NCI-H345 treated with DMSO at 0.1 percent for 48 hours (cell line): ENCODE measurements around the gene ST6GALNAC2.
A peak's percentile ranks its signal among the peaks of the same experiment; 100 is the strongest.
"Not testable (repeated sequence)": the region's sequence is repeated elsewhere in the genome, so short reads cannot be mapped to it uniquely, and the experiment has no call there.

ENCODE experiments used
- DNase-seq: peaks from one replicate; lab custom pipeline; 2025; ENCODE audit not compliant: unreplicated experiment; lab: John Stamatoyannopoulos, UW

Gene ST6GALNAC2

DNA sequence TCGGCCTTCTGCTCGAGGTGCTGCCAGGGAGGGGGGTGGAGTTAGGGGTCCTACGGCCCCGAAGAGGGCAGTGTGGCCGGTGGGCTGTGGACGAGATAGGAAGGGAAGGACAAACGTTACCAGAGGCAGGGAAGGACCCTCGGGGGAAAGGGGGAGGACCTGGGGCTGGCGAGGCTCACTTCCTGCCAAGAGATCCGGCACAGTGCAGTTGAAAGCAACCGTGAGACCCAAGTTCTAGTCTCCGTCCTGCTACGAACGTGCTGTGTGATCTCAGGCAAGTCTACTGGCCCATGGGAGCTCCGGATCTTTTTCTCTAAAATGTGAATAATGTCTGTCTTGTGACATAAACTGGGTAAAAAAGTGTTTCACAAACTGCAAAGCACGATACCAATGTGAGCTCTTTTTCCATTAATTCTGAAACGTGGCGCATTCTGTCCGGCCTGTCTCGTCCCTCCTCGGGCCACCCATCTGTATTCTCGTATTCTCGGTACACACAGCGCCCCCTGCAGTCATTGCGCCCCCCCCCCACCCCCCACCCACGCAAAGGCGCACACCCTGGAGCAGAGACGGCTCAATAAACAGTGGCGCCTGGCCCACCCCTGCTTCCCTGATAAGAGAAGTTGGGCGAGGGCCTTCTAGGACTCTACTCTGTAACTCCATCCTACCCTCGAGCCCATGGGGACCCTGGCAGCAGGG is 57.0 kb downstream of the ST6GALNAC2 start:
- DNase-seq: no peak

DNA sequence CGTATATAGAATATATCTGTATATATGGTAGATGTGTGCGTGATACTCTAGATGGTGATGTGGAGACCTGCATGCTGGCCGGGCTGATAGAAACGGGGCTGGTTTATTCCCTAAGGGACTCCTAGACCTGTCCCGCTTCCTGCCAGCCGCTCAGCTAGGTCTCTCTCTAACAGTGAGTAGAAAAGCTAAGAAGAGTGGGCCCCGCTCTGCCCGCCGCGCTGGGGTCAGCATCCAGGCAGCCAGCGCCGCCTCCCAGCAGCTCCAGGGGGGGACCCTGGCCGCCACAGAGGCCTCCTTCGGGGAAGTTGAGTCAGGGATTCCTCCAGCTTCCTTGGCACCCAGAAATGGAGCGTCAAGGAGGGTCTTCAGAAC is 57.5 kb downstream of the ST6GALNAC2 start:
- DNase-seq: no peak

DNA sequence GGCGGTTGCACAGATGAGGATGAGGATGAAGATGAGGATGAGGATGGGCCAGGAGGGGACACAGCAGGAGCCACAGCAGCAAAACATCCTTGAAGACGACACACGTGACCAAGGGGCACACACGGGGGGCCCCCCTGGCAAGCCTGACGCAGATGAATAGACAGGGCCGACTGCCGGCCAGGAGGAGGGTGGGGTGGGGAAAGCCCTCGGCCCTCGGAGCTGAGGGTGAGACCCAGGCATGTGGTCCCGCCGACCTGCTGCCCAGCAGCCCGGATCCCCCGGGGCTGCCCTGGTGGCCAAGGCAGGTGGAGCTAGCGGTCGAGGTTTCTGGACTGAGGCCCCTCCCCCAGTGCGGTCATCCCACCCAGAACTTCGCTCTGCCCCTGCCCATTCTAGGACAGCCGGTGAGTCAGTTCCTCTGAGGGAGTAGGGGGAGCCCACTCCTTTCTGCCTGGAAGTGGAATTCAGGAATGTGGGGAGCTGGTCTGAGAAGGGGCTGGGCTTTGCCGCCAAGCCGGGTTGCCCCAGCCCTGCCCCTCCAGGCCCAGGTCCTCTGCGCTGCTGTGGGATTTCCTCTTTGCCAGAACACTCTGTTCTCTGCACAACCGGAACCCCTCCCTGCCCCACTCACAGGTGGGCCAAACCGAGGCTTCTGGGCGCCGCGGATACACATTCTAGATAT is 58.1 kb downstream of the ST6GALNAC2 start:
- no peak for DNase-seq

DNA sequence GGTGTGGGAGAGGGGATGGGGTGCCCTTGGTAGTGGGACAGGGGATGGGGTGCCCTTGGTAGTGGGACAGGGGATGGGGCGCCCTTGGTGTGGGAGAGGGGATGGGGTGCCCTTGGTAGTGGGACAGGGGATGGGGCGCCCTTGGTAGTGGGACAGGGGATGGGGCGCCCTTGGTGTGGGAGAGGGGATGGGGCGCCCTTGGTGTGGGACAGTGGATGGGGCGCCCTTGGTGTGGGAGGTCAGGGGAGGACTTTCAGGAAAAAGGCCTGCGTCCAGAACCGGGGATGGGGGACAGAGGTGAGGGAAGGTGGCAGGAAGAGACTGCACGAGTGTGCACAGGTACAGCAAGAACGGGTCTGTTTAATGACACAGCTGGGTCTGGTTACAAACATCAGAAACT is 58.6 kb downstream of the ST6GALNAC2 start:
- not testable (repeated sequence) for DNase-seq

- not testable (repeated sequence) for DNase-seq
Observed at GRCh38 chr17:76525513-76525833, 60.2 kb downstream of the ST6GALNAC2 start.

DNA sequence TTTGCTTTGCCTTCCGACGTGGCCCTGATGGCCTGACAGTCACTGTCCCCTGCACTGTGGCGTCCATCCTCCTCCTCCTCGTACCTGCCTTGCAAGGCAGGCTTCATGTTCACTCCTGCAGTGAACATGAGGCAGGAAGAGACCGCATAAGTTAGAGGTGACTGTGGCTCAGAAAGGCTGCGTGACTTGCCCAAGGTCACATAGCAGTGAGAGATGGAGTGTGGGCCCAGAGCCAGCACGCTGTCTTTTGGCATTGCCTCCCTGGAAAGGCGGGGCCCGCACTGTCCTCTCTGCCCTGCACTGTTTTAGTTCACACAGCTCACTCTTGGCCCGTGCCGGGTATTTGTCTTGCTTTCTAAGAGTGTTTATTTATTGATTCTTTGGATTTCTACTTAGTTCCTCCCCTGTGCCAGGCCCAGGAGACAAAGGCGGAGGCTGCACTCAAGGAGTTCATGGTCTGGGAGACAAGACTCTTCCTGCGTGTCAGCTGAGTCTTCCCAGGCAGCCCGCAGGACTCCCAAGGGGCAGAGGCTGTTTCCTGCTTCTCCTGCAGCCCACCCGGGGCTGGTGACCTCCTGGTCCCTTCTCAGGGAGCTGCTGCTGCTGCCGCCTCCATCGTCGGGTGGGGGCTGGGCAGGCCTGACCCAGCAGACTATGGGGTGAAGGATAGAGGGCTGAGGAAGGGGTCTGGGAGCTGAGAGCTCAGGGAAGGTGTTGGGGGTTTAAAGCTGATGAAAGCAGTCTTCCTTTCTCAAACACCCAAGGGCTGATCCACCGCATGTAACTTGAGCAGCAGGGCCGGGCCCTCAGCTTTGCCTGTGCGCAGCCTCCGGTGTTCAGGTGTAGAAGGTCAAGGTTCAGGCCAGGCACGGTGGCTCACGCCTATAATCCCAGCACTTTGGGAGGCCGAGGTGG is 60.8 kb downstream of the ST6GALNAC2 start:
- DNase-seq: no peak

DNA sequence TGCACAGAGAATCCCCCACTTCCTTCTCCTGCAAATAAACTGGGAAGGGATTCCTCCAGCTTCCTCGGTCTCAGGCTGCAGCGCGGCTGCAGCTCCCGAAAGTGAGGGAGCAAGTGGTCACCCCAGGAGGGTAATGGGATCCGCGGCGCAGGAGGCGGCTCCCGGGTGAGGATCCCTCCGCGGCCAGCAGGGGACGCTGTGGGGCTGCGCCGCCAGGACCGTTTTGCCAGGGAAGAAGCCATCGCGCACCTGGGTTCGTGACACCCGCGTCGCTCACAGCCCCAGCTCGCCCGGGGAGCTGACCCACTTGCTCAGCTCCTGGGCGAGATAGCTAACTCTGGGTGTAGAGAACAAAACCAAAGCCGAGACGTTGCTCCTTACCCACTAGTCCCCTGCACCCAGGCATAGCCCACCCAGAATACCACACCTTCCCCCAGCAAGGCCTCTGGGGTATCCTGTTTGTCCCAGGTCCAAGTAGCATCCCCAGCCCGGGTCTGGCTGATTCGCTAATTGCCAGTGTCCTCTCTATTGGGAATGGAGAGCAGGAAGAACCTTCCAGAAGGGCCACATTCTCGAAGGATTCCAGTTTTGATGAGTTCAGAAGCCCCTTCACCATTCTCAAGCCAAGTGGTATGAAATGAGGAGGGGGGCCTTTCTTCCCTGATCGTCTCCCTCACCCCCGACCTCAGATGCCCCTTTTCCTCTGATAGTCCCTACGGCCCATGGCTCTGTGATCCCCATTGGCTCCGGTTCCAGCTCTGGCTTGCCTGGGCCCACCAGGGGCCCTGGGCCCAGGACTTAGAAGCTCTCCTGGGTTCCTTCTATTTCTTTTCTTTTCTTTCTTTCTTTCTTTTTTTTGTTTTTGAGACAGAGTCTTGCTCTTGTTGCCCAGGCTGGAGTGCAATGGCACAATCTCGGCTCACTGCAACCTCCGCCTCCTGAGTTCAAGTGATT is 62.3 kb downstream of the ST6GALNAC2 start:
- DNase-seq: peak; percentile 43

- DNase-seq: not testable (repeated sequence)
Observed at GRCh38 chr17:76521683-76522082, 64.0 kb downstream of the ST6GALNAC2 start.

DNA sequence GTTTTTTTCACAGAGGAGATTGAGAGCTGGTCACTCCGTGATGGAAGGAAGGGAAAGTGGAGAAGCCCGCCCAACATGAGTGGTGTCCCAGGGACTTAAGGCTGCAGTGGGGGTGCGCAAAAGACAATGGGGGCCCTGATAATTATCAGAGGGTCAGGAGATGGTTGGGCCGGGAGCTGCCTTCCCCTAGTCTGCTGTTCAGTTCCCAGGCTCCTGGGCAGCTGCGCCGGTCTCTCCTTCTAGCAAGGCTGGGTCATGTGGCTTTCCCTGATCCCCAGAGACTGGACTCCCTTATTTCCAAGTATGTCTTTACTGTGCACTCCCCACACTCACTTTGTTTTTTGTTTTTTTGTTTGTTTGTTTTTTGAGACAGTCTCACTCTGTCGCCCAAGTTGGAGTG is 64.4 kb downstream of the ST6GALNAC2 start:
- DNase-seq: no peak

DNA sequence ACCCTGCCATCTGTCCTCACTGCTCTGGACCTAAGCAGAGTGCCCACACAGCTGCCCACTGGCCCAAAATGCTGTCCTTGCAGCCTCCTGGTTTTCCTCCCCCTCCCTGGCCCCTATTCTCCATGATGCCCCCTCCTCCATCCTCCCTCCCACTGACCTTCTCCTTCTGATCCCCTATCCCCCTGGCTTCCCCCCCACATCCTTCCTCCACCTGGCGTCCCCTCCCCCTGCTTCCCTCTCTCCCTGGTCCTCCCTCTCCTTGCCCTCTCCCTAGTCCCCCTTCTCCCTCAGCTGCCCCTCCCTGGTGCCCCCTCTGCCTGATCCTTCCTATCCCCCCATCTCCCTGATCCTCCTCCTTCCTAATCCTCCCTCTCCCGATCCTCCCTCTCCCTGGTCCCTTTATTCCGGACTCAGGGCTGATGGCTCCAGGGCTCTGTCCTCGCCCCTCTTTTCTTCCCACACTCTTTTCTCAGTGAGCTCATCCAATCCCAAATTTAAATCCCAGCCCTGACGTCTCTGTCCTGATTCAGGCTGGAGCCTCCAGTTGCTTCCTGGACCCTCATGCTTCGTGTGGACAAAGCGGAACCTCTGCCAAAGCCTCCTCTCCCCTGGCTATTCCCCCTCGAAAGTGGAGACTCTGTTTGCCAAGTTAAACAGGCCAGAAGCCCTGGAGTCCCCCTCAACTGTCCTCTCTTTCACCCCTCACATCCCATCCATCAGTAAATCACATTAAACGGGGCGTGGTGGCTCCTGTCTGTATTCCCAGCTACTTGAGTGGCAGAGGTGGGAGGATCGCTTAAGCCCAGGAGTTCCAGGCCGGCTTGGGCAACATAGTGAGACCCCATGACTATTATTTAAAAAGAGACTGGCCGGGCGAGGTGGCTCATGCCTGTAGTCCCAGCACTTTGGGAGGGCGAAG is 66.4 kb downstream of the ST6GALNAC2 start:
- no peak for DNase-seq

DNA sequence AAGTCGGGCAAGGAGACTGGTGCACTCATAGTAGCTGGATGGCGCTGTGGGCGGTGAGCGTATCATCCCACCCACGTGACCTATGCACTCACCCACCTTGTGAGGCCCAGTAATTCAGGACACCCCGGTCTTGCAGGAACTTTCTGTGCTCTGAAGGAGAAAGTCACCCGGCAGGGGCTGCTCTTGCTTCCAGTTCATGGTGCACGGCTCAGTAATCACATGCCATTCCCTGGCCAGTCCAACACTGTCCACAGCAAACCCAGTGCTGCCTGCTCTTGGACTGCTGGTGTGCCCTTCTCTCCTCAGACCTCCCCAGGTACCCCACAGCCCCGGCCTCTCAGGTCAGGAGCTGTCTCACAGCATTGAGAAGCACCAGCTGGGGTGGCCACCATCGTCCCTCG is 68.0 kb downstream of the ST6GALNAC2 start:
- no peak for DNase-seq
